Kidney tubule cell (primary cell): ENCODE results near the gene MED22.

Experiments
- DNase-seq: peaks from one replicate; pipeline ENCODE4 v3.0.0-alpha.2; 2018; ENCODE audit warnings: low spot score

The MED22 gene

DNA sequence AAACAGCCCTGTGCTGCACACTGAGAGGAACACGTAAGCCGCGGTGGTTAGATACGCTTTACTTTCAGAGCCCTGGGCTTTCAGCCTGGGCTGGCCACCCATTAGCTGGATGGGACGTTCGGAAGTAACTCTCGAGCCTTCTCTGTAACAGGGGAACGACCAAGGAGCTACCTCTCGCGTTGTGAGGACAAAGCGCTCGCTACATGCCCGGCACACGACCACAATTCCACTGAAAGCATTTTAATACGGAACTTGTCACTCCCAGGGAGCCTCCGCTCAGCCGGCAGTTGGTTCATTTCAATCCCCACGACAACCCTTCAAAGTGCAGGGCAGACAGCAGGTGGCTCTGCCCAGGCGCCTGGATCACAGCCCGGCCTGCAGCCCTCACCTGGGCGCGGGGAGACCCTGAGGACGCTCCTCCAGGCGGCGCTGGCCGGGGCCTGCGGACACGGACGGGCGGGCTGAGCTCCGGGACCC is 8.0 kb upstream of the MED22 start:
- DNase-seq, result no peak

DNA sequence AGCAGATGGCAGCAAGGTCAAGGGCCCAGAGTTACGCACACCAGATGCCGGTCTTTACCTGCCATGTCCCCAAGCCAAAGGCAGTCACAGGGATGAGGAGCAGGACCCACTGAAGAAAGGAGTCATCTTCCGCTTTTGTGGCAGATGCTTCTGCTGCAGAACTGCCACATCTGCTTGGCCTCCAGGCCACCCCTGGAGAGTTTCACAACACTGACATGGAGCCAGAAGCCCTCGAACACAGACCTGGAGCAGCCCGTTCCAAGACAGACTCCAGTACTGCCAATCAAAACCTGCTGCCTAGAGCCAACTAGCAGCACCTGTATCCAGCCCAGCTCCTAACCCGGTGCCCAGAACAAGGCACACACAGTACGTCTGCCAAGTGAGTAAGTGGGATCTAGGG is 6.8 kb upstream of the MED22 start:
- no peak for DNase-seq

DNA sequence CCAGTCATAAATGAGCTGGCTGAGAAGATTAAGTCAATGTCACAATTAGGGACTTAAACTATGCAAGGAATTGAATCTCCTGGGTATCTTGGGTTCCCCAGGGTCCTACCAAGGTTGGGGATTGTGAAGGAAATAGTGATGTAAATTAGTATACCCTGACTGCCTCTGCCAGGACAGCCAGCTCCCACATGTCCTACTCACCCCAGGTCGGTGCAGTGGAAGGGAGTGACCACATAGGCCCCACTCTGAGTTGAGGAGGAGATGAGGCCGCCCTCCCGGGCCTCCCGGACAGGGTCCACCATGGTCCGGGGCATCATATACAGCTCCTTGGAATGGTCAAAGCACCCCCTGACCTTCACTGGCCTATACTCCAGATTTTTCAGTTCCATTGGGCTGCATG is 5.6 kb upstream of the MED22 start:
- no peak for DNase-seq

DNA sequence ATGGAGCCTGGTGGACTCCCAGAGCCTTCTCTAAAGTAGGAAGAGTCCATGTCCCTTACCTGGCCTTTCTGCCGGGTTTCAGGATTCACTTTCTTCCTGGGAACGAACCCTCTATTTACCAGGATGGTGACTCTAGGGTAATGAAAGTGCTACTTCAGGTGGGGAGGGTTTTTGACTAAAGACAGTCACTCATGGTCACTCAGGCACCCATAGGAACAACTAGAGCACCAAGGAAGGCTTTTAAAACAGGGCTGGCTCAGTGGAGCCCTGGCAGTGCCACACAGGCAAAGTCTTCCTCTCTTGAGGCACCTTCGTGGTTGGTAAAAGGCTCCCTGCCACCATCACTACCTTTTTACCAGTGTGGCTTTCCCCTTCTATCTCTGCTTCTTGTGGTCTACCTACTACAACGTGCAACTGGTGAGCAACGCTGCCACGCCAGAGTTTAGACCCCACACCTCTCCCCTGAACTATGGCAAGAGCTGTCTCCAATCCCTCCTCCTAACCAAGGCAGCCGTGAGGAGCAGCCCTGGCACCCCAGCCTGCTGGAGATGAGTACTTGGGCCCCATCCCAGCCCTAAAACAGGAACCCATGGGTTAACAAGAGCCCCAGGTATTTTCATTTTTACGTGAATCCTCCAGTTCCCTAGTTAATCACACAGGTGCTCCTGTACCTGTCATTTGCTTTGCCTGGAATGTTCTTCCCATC is 4.9 kb upstream of the MED22 start:
- DNase-seq, result no peak

DNA sequence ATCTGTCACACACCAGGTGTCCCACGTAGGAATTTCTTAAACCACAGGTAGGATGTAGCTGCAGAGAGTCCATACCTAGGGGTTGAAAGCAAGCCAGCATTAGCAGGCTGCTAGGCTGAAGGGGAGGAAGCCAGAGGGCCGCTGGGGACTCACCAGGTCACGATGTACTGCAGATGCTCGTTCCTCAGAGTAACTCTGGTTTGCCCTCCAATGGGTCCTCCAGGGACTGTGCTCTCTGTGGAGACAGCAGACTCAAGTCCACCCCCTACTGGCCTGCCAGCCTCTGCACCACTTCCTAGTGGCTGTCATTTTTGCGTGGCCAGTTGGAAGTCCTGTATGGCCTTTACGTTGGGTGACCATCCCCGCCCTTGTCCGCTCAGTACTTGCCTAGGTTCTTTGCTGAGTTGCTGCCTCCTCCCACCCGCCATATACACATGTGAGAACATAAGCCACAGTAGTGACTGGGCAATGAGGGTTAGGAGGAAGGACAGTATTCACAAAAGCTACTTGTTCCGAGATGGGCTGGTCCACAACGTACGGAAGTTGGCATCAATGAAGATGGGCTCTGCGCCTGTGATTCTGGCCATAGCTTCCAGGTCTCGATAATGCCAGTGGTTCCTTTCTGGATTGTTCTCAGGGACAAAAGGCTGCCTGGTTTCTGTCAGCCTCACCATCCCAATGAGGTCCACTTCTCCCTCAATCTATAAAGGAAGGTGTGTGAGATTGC is 4.1 kb upstream of the MED22 start:
- peak; percentile 67 for DNase-seq

DNA sequence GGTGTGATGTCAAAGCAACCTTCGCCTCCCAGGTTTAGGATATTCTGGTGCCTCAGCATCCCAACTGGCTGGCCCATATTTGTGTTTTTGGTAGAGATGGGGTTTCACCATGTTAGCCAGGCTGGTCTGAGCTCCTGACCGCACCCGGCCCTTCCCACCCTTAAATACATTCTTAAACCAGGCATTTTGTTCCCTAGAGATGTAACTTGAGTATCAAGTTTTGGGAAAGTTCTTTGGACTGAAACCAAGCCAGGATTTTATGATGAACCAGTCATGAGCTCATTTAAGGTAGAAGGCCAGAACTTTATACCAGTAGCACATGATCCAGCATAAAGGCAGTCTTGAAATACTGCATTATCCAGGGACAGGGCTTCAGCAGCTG is 3.6 kb upstream of the MED22 start:
- no peak for DNase-seq

DNA sequence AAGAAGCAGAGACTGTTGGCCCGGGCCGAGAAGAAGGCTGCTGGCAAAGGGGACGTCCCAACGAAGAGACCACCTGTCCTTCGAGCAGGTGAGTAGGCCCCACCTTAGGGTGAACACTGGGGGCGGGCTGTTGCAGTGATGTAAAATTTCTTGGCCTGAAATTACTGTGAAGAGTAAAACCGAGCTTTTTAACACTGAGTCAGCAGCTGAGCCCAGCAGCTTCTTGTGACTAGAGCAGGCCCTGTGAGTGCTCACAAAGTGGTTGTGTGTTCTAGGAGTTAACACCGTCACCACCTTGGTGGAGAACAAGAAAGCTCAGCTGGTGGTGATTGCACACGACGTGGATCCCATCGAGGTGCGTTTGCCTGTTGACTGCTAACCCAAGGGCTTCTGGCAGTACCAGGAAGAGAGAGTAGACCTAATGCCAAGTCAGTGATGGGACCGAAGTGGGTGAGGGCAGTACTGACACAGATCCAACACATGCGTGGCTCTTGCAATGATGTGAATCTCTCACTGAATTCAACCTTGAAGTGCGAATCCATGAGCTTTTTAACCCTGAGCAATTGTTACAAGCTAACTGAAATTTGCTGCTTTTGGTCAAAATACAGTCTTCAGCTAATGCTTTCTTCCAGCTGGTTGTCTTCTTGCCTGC is 2.2 kb upstream of the MED22 start:
- DNase-seq, result no peak

DNA sequence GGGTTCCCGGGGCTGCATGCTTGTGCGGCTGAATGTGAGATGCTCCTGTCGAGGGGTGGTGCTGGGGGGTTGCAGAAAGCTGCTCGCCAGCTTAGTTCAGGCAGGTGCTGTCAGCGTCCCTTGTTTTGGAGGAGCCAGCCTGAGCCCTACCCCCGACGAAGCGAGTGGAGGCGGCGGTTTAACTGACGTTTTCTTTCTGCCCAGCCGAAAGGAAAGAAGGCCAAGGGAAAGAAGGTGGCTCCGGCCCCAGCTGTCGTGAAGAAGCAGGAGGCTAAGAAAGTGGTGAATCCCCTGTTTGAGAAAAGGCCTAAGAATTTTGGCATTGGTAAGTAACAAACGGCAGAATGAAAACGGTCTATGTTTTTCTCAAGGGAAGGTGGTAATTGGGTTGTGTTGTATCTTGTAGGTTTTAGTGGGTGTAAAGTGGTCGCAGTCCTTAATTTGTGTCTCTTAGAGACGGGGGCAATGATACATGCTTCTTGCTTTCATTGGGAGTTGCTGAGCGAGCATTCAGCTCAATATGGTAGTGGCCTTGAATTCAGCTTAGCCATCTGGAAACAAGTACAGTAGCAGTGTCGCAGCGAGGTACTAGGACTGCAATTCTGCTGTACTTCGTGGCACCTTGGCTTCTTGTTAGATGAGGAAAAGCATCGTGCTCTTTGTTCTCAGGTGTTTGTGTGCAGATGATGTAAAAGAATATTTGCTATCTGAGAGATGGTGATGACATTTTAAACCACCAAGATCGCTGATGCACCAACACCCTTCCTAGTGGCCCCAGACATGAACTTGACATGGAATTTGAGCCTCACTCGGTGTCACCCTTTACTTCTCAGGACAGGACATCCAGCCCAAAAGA is 1.0 kb upstream of the MED22 start:
- no peak for DNase-seq

DNA sequence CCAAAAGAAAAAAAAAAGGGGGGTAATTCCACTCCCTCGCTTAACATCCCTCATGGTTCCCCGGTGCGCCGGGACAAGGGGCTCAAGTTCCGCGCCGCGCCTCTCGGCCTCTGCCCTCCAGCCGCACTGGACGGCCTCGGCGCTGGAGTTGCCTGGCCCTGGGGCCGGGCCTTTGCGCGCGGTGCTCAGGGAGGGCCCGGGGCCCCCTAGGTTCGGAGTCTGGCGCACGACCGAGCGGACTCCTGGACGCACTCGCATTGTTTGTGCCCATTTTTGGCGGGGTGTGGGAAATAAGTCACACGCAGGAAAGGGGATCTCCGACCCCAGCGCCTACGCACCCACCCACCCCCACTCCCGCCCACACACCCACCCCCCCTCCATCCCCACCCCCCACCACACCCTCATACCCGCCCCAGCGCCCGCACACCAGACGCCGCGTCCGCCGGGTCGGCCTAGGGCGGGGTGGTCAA is 381 bp downstream of the MED22 start:
- peak; percentile 38 for DNase-seq

DNA sequence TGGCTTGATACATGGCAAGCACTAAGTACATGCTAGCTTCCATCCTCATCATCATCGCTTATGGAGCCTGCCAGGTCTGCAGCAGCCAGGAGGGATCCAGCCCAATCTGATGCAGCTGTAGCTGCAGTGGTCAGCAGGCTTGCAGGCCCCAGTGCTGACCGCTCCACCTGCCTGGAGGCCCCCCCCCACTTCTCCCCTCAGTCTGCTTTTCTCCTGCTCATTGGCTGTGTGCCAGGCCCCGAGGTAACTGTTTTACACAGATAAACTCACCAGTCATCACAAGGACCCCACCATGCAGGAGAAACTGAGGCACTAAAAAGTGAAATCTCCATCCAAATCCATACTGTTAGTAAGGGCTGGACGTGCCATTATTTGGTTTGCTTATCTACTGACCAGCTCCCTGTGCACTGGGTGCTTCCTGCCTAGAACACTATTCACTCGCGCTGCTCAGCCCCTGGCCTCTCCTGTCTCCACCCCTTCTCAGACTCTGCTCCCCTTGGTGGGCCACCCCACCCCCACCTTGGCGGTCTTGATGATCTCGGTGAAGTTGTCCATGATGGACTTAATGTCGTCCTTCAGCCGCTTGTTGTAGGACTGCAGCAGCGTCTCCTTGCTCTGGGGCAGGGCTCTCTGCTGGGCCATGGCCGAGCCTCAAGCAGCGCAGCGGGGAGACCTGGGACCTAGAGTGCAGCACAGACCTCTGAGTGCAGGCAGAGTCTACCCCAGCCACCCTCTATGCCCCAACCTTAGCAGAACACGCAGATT is 1.7 kb downstream of the MED22 start:
- DNase-seq, result no peak

DNA sequence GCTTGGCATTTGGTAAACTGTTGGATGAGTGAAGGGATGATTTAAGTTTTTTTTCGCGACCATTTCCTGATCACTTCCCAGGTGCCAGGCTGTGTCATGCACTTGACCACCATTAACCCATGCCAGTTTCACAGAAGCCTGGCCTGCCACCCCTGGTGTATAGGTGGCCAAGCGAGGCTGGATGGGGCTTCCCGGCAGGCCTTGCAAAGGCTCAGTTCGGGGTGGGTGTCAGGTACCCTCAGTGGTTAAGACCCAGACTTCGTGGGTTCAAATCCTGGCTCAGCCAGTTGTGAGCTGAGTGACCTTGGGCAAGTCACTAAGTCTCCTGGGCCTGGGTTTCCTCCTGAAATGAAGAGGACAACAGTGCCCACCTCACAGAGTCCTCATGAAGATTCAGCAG is 2.3 kb downstream of the MED22 start:
- DNase-seq, result no peak

DNA sequence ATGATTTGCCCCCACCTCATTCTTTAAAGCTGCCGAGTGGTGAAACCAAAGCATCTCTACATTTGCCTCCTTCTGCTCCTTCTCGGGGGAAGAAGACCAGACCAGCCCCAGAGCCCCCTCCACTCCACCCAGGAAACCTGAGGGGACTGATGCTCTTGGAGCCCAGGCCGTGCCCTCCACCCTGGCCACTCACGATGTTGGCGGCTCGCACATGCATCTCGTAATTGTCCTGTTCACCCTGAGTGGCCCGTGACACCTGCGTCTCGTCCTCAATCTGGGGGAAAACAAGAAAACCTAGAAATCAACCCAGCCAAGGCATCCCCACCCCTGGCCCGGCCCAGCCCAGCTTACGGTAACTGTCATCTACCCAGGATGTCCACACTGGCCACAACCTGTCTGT is 3.0 kb downstream of the MED22 start:
- no peak for DNase-seq

DNA sequence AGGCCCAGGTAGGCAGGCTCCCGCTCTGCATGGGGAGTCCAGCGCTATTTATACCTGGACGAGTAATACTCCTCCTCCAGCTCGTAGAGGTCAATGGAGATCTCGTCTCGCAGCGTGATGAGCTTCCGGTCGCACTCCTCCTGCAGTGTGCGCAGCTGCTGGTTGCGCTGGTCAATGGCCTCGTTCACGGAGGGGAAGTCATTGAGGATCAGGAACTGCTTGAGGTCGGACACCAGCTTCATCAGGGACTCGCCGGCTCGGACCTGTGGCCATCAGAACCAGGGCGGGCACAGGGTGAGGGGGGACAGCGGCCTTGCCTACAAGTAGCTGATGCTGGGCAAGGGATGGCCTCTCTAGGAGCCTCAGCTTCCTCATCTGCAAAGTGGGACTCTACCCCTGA is 3.9 kb downstream of the MED22 start:
- no peak for DNase-seq

DNA sequence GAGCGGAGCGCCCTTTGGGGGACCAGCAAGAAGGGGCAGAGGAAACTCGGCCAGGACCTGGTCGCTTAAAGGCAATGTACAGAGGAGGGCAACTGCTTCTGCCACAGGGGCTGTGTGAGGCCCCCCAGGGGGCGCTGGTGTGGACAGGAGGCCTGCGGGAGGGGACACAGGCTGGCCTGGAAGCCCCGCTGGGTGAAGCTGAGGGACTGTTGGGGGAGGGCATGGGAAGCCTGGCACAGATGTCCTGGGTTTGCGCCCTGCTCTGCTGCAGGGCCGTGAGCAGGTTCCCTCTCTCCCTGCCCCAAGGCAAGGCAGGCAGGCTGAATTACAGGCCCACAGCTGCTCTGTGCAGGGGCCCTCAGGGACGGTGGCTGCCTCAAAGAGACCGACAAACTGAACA is 5.4 kb downstream of the MED22 start:
- no peak for DNase-seq

DNA sequence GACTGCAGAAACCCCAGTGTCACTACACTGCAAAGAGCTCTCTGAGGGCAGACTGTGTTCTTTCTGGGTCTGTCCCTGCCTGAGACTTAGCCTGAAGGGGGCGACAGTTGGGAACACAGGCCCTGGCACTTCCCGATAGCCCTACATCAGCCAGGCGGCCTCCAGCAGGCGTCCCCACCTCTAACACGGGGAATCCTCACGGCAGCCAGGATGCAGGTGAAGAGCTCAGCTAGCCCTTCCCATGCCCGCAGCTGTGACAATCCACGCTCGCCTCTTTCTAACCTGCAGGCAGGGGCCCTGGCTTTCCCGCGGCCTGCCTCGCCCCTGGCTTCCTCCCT is 5.9 kb downstream of the MED22 start:
- DNase-seq, result no peak

DNA sequence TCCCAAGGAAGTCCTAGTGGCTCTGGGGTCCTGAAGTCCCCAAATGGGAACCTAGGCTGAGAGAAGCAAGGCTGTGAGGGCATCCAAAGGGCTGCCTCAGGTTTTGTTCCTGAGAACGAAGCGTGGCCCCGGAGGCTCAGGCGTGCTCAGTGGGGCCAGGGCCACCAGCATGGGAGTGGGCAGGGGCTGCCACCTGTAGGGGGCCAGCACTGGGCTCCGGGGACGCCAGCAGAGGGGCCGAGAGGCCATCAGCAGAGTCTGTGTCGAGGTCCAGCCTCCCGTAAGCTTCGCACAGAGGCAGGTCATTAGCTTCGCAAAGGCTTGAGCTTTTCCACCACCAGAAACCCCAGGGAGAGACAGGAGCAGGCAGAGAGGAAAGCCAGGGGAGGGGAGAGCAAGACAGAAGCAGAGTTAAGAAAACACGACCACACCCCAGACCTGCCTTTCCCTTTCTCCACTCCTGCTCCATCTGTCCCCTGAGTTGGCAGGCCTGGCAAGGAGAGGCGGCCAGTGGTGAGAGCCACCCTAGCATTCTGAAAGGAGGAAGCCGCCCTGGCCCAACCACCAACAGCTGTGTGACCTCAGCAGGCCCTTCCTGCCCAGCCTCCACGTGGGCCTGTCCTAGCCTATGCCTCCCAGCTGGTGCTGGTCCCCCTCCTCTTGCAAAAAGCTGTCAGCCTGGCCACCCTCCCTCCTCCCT is 6.4 kb downstream of the MED22 start:
- DNase-seq, result no peak

DNA sequence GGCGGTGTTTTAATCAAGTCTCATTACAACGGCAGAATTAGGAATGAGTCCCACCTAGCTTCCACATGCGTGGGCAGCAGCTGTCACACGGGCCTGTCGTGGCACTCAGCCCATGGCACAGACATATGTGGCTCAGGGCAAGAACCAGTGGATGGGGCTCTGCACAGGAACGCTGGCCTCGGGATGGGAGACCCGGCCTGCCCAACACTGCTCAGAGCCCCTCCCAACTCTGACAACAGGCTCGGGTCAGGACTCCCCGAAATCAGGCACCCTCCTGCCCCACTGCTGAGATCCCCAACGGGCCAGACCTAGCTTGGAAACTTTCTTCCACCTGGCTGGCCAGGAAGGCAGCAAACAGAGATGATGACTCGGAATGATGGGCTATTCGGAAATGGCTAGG is 7.0 kb downstream of the MED22 start:
- DNase-seq, result no peak

DNA sequence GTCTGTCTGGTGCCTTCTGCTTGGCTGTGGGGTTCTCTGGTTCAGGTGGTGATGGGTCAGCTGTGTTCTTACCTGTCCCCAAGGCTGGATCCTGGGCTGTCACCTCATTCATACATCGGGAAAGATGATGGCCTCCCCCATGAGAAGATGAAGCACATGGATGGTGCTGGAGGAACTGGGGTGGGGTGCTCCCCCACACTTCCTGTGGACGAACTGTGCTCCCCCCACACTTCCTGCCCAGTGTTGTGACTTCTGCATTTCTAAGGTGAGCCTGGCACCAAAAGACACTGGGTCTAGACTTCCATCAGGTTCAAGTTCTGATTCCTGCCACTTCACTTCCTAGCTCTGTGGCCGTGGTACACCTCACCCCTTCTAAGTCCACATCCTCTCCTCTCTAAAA is 7.7 kb downstream of the MED22 start:
- DNase-seq, result no peak

DNA sequence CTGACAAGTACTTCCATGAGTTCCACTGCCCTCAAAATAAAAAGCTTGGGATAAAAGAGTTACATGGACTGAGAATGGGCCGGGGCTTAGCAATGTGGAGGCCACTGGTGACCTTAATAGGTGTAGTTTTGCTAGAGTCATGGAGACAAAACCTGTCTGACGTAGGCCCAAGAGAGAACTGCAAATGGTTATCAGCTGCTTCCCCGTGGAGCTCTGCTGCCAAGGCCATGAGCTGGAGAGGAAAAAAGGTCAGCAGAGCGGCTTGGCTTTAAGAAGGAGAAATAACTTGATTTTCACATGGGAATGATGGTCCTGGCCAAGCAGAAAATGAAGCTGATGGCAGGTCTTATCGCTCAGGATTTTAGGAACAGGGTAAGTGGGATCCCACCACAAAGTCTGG is 8.3 kb downstream of the MED22 start:
- DNase-seq, result no peak

DNA sequence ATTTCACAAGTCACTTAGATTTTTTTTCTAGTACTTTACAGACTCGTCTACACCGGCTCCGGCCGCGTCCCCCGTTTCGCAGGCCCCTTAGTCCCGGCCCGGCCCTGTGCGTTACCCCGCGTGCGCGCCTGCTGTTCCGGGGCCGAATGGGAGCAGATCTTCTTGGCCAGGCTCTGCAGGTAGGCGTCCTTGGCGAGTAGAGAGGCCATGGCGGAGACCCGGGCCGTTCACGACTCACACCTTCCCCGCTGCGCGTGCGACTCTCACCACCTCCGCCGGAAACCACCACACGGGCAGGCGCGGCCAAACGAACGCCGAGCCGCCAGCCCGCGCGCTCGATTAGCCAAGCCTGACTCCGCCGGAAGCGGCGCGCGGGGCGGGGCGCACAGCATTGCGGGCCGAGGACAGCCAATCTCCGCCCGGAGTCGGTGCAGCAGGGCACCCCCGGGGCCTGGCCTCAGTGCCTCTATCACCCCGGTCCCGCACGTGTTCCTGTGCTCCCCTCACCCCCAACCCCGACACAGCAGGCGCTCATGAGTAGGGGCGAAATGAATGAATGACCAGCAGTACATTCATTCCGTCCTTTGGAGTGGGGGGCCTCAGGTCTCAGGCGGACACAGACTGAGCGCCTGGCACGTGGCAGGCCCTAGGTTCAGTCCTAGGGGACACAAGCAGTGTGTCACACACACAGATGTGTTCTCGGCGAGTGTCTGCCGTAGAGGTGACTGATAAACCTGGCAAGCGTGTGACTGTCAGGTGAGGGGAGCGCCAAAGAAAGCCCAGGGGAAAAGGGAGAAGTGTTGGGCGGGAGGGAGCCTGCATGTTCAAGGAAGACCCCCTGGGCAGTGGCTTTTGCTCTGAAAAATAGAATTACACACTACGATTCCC is 11.8 kb downstream of the MED22 start, which contains the start of gene SURF6:
Gene SURF6, minus strand, starts transcription at position 265 of the 888 bp plus-strand sequence. Its CDS starts 56 bp downstream, at position 209.
- peak; percentile 92 for DNase-seq
